Measurements from ENCODE around the gene PACRG.

DNA sequence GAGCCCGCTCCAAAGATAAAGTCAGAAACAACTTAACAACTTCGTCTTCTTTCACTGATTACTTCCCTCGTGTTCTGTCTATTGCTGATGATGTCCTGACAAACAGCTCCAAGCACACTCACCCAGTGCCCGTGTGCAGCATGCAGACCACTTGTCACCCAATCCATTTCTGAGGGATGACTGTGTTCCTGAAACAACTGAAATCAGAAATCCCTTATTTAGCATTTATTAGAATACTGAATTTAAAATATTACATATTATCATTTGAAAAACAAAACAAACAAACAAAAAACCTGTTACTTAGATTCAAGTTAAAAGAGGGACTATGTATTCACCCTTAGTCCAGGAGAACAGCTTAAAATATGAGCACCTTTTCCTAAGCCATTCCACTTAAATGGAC is 463.0 kb downstream of the PACRG start:
- no peak for TF ChIP-seq TAF1 (IDR thresholded peaks at IDR 0.05; ENCODE audit: borderline replicate concordance, insufficient read depth, low read length)
- TF ChIP-seq, protein P1, sequence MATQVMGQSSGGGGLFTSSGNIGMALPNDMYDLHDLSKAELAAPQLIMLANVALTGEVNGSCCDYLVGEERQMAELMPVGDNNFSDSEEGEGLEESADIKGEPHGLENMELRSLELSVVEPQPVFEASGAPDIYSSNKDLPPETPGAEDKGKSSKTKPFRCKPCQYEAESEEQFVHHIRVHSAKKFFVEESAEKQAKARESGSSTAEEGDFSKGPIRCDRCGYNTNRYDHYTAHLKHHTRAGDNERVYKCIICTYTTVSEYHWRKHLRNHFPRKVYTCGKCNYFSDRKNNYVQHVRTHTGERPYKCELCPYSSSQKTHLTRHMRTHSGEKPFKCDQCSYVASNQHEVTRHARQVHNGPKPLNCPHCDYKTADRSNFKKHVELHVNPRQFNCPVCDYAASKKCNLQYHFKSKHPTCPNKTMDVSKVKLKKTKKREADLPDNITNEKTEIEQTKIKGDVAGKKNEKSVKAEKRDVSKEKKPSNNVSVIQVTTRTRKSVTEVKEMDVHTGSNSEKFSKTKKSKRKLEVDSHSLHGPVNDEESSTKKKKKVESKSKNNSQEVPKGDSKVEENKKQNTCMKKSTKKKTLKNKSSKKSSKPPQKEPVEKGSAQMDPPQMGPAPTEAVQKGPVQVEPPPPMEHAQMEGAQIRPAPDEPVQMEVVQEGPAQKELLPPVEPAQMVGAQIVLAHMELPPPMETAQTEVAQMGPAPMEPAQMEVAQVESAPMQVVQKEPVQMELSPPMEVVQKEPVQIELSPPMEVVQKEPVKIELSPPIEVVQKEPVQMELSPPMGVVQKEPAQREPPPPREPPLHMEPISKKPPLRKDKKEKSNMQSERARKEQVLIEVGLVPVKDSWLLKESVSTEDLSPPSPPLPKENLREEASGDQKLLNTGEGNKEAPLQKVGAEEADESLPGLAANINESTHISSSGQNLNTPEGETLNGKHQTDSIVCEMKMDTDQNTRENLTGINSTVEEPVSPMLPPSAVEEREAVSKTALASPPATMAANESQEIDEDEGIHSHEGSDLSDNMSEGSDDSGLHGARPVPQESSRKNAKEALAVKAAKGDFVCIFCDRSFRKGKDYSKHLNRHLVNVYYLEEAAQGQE (IDR thresholded peaks at IDR 0.05; ENCODE audit: insufficient read depth in 1 of 2, low read depth in 2 of 2, low read length in 2 of 2) = no peak
- no peak for TF ChIP-seq POLR2AphosphoS5 (IDR thresholded peaks at IDR 0.05; ENCODE audit: low read depth, low read length)
- no peak for TF ChIP-seq SIN3A (IDR thresholded peaks at IDR 0.05; ENCODE audit: borderline replicate concordance, insufficient read depth, low read length)
- no peak for TF ChIP-seq FOXP2 (optimal IDR thresholded peaks at IDR 0.05; ENCODE audit: borderline replicate concordance, extremely low read depth, extremely low read length, insufficient read depth)
